Measurements from ENCODE around the gene TMEM156. TPM values are rescaled to one million over a fixed set of nuclear protein-coding genes. Genes with fewer than 3 reads are reported as not detected.

Gene TMEM156
- total and polyA plus RNA-seq, 2 donors (not counting 3 experiments of a cell fraction or from before 2014, with no cell fraction given): 0.39 to 1.00 TPM

GRCh38 chr4:38926896-38927295 lies 105.3 kb downstream of the TMEM156 start:
- CTCF ChIA-PET: interaction anchor here (1.2 to 1.6 kb wide), 2 partner anchors 24 to 208 kb away, joined by 4 to 5 read pairs; no protein-coding TSS in a partner anchor
- Histone ChIP-seq H3K27ac (ENCODE audit: insufficient read depth, low read depth, low read length) (no peak overlapping the region), H3K4me3 (replicated peaks in 1 of 3; ENCODE audit: insufficient read depth in 1 of 3, low read depth in 1 of 3, low read length in 3 of 3) (no peak overlapping the region), H2AFZ (ENCODE audit: low read depth, low read length) (no peak overlapping the region), H3K9me3 (replicated peaks; ENCODE audit: control insufficient read depth, insufficient read depth, low read length) (no peaks in the 10 kb centered on the region), H3K4me2 (ENCODE audit: insufficient read depth, low read length) (no peak overlapping the region), H3K27me3 (ENCODE audit: control insufficient read depth in 2 of 2, insufficient read depth in 2 of 2, low read length in 2 of 2) (no peaks in the 10 kb centered on the region), H3K9ac (replicated peaks; ENCODE audit: extremely low read depth, insufficient read depth, low read length) (no peak overlapping the region), H3K79me2 (ENCODE audit: control insufficient read depth, insufficient read depth, low read length) (no peaks in the 10 kb centered on the region), H3K9me1 (replicated peaks; ENCODE audit: control insufficient read depth, extremely low read depth, insufficient read depth, low read length) (no peaks in the 10 kb centered on the region), H4K20me1 (replicated peaks; ENCODE audit: control insufficient read depth, extremely low read depth, insufficient read depth, low read length) (no peaks in the 10 kb centered on the region), H3K36me3 (ENCODE audit: control insufficient read depth in 2 of 2, extremely low read depth in 1 of 2, insufficient read depth in 2 of 2, low read length in 2 of 2) (peaks cover 9 to 39% of the 10 kb centered on the region in 2 experiments), H3K4me1 (ENCODE audit: control insufficient read depth, extremely low read depth, insufficient read depth, low read length) (no peaks in the 10 kb centered on the region)
- intact Hi-C loops (cut with micrococcal nuclease) (no loop called here), dilution Hi-C loops (cut with MboI; ENCODE audit: extremely low pct_ligation_motif_present, low sequenced_read_pairs) (no loop called here)
- POLR2A ChIA-PET: no interaction called here
- no peak for TF ChIP-seq POLR2A (IDR thresholded peaks at IDR 0.05; ENCODE audit: low read depth, low read length)
- no peak for TF ChIP-seq FOS (IDR thresholded peaks at IDR 0.05; ENCODE audit: borderline replicate concordance, insufficient read depth, low read length)
- TF ChIP-seq GATA2 (IDR thresholded peaks at IDR 0.05; ENCODE audit: insufficient read depth, insufficient read length, low read depth, low read length): no peak
- no peak for TF ChIP-seq POLR2AphosphoS5 (IDR thresholded peaks at IDR 0.05; ENCODE audit: insufficient read depth, low read depth, low read length)
- no peak for TF ChIP-seq CTCF (IDR thresholded peaks at IDR 0.05; ENCODE audit: extremely low read depth in 1 of 2, insufficient read depth in 1 of 2, low read depth in 1 of 2, low read length in 2 of 2)
- no peak for TF ChIP-seq JUN (IDR thresholded peaks at IDR 0.05; ENCODE audit: borderline replicate concordance, insufficient read depth, insufficient read length, low read depth)
- no peak for TF ChIP-seq MAX (IDR thresholded peaks at IDR 0.05; ENCODE audit: insufficient read depth, insufficient read length)
- no peak for TF ChIP-seq MYC (IDR thresholded peaks at IDR 0.05; ENCODE audit: low read depth, low read length)
- no peak for TF ChIP-seq EZH2 (IDR thresholded peaks at IDR 0.05; ENCODE audit: borderline replicate concordance, low read depth, low read length, severe bottlenecking)
- DNase-seq (ENCODE audit: low read depth, low spot score): no peak
- no peak for FAIRE-seq
- no TSS peak for BruUV-seq (replicated peaks)
